Panc1 (cell line): ENCODE results near the gene ZHX3. TPM values are rescaled to one million over a fixed set of nuclear protein-coding genes. Genes with fewer than 3 reads are reported as not detected.

Experiments used
- ATAC-seq: fragments of 200-7000 bp; cut with Tn5 transposase; 2 replicates; pipeline ENCODE4 v1.9.1; 2020; ENCODE audit warnings: mild to moderate bottlenecking, moderate library complexity
- BruUV-seq: library from RNA; stranded (reverse); fragments of 400-500 nt; replicated peaks from 2 replicates; lab custom pipeline; 2021; lab: Mats Ljungman, UMichigan
- CTCF ChIA-PET: fragments of 300-600 bp; sonication (Branson Sonifier 250); formaldehyde crosslinking; loops from one replicate; lab custom pipeline; 2022; ENCODE audit warnings: antibody characterized with exemption; lab: Charles Lee
- POLR2A ChIA-PET: fragments of 300-600 bp; sonication (Branson Sonifier 250); formaldehyde crosslinking; loops from one replicate; lab custom pipeline; 2022; ENCODE audit warnings: antibody characterized with exemption; lab: Charles Lee
- DNase-seq: peaks from one replicate; pipeline ENCODE4 v3.0.0-alpha.2; 2010; ENCODE audit warnings: low read depth, low spot score
- H3K27ac ChIP-seq: 2 replicates; pipeline ENCODE4 v1.5.1; 2011; ENCODE audit warnings: mild to moderate bottlenecking, low read length, inconsistent platforms
- H3K27me3 ChIP-seq: fragments of 200-500 bp; sonication (Bioruptor generic); 2 replicates; pipeline ENCODE4 v1.6.0; 2014; ENCODE audit warnings: low read length, inconsistent platforms; ENCODE audit not compliant: control insufficient read depth, insufficient read depth
- H3K36me3 ChIP-seq: fragments of 200-500 bp; sonication (Bioruptor generic); 2 replicates; pipeline ENCODE4 v1.5.1; 2014; ENCODE audit warnings: inconsistent platforms, mild to moderate bottlenecking, low read length, moderate library complexity; ENCODE audit not compliant: control insufficient read depth, insufficient read depth
- H3K4me1 ChIP-seq: 2 replicates; pipeline ENCODE4 v1.5.1; 2011; ENCODE audit warnings: inconsistent platforms, mild to moderate bottlenecking, low read length, moderate library complexity; ENCODE audit not compliant: control insufficient read depth, insufficient read depth
- H3K4me3 ChIP-seq, 2 experiments: 2 replicates each; pipeline ENCODE4 v1.5.1; 2011 to 2012; ENCODE audit warnings: low read depth in 2 of 2, low read length in 2 of 2, mild to moderate bottlenecking in 2 of 2, inconsistent platforms in 1 of 2, moderate library complexity in 1 of 2
- H3K9me3 ChIP-seq: fragments of 200-500 bp; sonication (Bioruptor generic); 2 replicates; pipeline ENCODE4 v1.5.1; 2014; ENCODE audit warnings: low read depth, mild to moderate bottlenecking, inconsistent platforms, low read length, moderate library complexity; ENCODE audit not compliant: control insufficient read depth, insufficient read depth
- CTCF ChIP-seq: fragments of 450-650 bp; IDR thresholded peaks from 2 replicates; pipeline ENCODE4 v1.5.1; 2017; ENCODE audit warnings: mild to moderate bottlenecking
- POLR2AphosphoS5 ChIP-seq: IDR thresholded peaks from 2 replicates; pipeline ENCODE4 v1.6.1; 2012; ENCODE audit warnings: mild to moderate bottlenecking, low read depth, low read length, moderate library complexity
- REST ChIP-seq, 2 experiments: IDR thresholded peaks; 2 replicates each; pipeline ENCODE4 v1.6.1; 2011 to 2012; ENCODE audit warnings: low read depth in 2 of 2, control low read depth in 1 of 2, low read length in 1 of 2, mild to moderate bottlenecking in 1 of 2, moderate library complexity in 1 of 2; ENCODE audit not compliant: insufficient read depth in 1 of 2
- SIN3A ChIP-seq: IDR thresholded peaks from 2 replicates; pipeline ENCODE4 v1.6.1; 2012; ENCODE audit warnings: low read depth, mild to moderate bottlenecking, low read length, moderate library complexity, borderline replicate concordance; ENCODE audit not compliant: insufficient read depth
- TCF7L2 ChIP-seq: IDR thresholded peaks from 2 replicates; pipeline ENCODE4 v1.6.1; 2011; ENCODE audit warnings: mild to moderate bottlenecking, low read depth, low read length, inconsistent platforms
- in situ Hi-C: cut with HindIII; loops from 2 replicates; pipeline ENCODE4 v1.10.0; 2016; ENCODE audit warnings: low sequenced_read_pairs, low pct_unique_long_range_greater_than_20kb
- intact Hi-C: fragments of 100-400 bp; cut with micrococcal nuclease; formaldehyde crosslinking; loops from one replicate; pipeline ENCODE4 v1.10.0; 2022; ENCODE audit not compliant: unreplicated experiment
- total RNA-seq: library from RNA; stranded (reverse); gene quantifications from one replicate; pipeline ENCODE4 v1.2.1, GENCODE V29; 2021; ENCODE audit not compliant: unreplicated experiment

ZHX3 gene
- total RNA-seq, 1 experiment from 2014 or later, result 19.8 TPM

DNA sequence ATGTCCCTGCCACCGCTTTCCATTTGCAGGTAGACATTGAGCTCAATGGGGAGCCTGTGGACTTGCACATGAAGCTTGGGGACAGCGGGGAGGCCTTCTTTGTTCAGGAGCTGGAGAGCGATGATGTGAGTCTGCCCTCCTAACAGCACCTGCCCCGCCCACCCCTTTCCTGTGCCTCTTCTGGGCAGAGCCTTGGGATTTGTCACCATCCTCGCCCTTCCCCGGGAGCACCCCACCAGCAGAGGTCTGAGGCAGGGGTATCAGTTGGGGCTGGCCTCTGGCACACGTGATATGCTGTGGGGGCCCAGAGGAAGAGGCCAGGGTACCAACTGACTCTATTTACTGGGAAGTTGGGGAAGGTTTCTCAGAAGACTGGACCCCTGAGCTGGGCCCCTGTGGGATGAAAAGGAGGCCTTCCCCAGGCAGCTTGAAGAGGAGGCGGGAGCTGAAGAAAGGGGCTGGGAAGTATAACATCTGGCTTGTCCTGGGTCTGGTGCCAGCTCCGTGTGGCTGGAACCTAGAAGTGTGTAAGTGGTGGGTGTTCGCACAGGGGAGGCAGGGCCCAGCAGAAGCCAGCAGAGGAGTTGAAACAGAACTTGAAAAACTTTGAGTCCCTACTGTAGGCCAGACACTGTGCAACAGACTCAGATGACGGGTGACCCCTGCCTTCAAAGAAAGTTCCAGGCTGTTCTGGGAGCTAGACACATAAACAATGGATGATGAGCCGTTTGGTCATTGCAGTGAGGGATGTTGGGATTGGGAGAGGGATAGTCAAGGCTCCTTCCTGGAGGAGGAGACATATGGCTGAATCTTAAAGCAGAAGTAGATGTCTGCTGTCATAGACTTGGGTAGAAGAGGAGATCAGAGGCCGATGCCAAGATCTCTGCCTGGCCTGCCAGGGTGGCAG lies 30.2 kb upstream of the ZHX3 start:
- Histone ChIP-seq H3K36me3 (no peaks in the 10 kb centered on the region), H3K27ac (no peak overlapping the region), H3K27me3 (no peaks in the 10 kb centered on the region), H3K9me3 (no peaks in the 10 kb centered on the region), H3K4me1 (no peaks in the 10 kb centered on the region), H3K4me3 (no peak overlapping the region)
- POLR2A ChIA-PET, result no interaction called here
- no peak for TF ChIP-seq POLR2AphosphoS5
- no peak for TF ChIP-seq REST (IDR thresholded peaks at IDR 0.05; ENCODE audit: insufficient read depth in 1 of 2, low read depth in 2 of 2, low read length in 1 of 2)
- no peak for TF ChIP-seq TCF7L2
- TF ChIP-seq SIN3A, result no peak
- TF ChIP-seq CTCF, result no peak
- DNase-seq (no peak), ATAC-seq (no peak)
- no TSS peak for BruUV-seq
- in situ Hi-C loops, result no loop called here
- intact Hi-C loops, result no loop called here
- CTCF ChIA-PET, result no interaction called here

DNA sequence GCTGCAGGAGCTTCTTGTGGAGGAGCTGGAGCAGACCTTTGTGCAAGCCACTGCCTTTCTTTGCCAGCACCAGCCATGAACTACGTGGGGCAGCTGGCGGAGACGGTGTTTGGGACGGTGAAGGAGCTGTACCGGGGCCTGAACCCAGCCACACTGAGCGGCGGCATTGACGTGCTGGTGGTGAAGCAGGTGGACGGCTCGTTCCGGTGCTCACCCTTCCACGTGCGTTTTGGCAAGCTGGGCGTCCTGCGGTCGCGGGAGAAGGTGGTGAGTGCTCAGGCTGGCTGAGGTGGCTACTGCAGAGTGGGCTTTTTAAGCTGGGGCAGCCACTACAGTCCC lies 28.2 kb upstream of the ZHX3 start:
- Histone ChIP-seq H3K27me3 (no peaks in the 10 kb centered on the region), H3K4me1 (no peaks in the 10 kb centered on the region), H3K27ac (no peak overlapping the region), H3K36me3 (no peaks in the 10 kb centered on the region), H3K9me3 (no peaks in the 10 kb centered on the region), H3K4me3 (no peak overlapping the region)
- no peak for DNase-seq
- no peak for ATAC-seq
- ChIA-PET POLR2A (no interaction called here), CTCF (no interaction called here)
- BruUV-seq, result no TSS peak
- intact Hi-C loops, result no loop called here
- in situ Hi-C loops, result no loop called here
- no peak for TF ChIP-seq SIN3A
- no peak for TF ChIP-seq CTCF
- no peak for TF ChIP-seq REST (IDR thresholded peaks at IDR 0.05; ENCODE audit: insufficient read depth in 1 of 2, low read depth in 2 of 2, low read length in 1 of 2)
- no peak for TF ChIP-seq POLR2AphosphoS5
- TF ChIP-seq TCF7L2, result no peak
